NCI-H510A treated with DMSO at 0.1 percent for 48 hours (cell line): ENCODE measurements around the gene CACNA1F.

Source experiments
- DNase-seq: peaks from one replicate; lab custom pipeline; 2025; lab: John Stamatoyannopoulos, UW

CACNA1F gene

DNA sequence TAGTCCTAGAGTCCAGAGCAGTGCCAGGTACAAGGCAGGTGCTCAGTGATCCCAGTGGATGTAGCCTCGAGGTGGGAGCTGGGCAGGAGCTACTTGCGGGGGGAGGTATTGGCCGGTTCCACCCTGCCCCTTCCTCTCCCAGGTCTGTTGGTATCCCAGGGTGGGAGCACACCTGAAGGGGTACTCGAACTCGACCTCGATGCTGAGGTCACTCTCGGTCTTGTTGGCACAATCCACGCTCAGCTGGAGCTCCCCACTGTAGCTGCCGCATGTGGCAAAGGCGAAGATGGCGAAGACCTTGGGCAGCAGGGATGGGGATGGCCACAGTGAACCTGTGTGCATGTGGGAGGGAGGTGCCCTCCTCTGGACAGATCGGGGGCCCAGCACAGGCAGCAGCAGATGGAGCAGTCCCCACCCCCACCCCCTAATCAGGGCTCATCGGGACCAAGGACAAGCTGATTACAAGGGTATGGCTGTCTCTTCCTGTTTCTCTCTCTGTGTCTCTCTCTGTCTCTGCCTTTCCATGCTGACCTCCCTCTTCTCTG, 35.5 kb downstream of the CACNA1F start:
- DNase-seq = no peak

DNA sequence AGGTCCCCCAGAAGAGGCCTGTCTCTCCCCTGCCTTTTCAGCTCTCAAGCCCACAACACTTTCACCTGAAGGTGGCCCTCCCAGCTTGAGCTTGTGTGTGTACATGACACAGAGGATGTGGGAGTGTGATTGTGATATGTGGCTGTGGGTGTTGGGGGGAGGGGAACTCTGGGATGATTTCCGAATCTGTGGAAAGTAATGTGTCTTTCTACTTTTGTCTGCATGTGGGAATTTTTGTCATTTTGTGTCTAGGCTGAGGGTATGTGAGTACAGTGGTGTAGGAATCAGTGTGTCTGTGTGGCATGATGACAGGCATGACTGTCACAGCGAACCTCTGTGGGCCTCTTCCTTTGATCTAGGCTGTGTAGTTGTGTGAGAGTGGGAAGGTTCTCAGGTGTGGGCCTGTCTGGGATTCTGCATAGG, 39.6 kb downstream of the CACNA1F start:
- DNase-seq = no peak

DNA sequence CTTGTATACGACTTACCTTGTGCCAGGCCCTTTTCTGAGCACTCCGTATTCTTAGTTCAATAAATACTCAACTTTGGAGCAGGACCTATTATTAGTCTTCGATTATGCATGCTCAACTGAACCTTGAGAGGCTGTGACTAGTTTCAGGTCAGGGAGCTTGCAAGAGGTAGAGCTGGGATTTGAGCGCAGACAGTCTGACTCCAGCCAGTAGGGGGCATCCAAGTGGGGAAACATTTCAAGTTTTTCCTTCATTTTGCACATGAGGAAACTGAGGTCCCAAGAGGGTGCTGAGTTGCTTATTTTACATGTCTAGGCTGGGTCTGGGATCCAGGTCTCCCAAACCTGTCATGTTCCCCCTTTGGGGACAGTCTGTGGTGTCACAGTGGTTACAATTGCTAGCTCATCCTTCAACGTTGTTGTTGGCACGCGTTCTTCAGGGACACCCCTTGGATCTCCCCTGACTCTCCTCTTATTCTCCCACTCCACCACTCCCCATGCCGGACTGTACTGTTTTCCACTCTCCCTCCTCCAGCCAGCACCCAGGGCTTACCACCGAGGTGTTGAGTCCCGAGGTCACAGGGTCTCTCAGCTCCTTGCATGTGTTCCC, 40.3 kb downstream of the CACNA1F start:
- peak; percentile 15 for DNase-seq

DNA sequence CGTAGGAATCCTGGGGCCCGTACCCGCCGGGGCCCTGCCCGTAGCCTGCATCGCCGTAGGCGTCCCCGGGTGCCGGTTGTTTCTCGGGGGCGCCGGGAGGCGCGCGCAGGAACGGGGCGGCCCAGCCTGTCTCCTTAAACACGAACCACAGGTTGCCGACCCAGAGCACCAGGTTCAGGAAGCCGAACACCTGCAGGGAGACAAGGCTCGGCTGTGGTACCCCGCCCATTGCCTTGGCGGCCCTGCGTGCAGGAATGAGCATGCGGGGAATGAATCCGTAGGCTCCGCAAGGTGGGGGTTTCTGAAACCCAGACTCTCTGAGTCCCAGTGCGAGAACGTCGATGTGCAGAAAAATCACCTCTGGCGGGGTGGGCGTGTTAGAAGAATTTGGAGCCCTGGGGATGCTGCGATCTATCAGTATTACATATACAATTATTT, 41.5 kb downstream of the CACNA1F start:
- no peak for DNase-seq

DNA sequence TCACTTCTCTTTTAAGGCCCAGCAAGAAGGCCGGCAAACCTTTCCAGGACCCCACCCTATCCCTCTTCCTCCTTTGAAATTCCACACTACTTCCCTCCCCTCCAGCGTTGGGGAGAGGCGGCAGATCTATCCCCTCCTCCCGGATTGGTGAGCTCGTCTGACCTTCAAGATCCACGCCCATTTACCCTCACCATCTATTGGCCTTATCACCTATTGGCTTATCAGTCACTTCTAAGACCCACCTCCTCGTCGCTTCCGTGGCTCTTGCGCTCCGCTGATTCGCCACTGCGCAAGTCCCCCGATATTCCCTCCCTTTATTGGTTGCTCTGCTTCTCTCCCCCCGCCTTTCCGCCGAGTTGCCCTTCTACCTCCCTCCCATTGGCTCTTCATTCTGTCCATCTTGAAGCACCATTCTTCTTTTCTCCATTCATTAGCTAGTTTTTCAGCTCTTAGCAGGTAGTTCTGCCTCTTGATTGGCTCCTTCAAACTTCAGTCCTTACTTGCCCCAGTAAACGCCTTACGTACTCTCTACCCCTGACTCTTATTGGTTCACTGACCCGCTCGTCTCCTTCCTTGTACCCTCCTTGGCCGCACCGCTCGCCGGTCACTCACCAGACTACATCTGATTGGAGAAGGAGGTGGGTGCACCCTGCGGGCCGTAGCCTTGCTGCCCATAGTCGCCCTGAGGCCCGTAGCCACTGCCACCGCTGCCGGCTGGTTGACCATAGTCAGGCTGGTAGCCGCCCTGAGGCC, 42.1 kb downstream of the CACNA1F start:
- DNase-seq = peak; percentile 100

DNA sequence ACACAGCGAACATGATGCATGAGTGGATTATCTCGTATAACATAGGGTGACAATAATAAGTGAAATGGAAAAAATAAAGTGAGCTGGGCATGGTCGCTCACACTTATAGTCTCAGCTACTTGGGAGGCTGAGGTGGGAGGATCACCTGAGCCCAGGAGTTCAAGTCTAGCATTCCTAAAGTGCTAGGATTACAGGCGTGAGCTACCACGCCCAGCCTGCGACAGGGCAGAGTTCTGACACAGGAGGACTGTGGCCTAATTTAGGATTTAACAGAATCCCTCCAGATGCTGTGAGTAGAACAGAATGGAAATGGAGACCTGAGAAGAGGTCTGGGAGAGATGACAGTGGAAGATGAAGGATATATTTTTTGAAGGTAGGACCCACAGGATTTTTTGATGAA, 43.5 kb downstream of the CACNA1F start:
- no peak for DNase-seq

DNA sequence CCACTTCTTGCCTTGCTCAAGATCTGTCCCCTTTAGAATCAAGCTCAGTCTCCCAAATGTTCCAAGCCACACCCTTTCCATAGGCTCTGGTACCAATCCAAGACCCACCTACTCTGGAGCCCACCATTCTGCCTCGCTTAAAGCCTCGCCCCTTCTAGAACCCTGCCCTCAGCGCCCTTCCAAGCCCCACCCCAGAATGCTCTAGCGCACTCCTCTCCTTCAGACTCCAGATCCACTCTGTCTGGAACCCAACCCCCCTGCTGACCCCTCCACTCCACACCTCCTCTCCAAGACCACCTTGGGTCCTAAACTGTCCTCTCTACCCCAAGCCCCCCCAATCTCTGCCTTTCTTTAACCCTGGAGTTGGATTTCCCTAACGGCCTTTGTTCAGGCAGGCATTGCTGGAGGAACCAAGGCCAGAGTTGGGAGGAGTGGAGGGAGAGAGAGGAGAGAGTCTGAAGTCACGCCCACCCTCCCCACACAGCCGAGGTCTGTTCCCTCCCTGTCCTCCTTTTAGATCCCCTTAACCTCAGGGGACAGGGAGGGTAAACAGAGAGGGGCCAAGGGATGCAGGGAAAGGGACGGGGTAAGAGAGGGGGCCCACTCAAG, 44.6 kb downstream of the CACNA1F start:
- DNase-seq = no peak

DNA sequence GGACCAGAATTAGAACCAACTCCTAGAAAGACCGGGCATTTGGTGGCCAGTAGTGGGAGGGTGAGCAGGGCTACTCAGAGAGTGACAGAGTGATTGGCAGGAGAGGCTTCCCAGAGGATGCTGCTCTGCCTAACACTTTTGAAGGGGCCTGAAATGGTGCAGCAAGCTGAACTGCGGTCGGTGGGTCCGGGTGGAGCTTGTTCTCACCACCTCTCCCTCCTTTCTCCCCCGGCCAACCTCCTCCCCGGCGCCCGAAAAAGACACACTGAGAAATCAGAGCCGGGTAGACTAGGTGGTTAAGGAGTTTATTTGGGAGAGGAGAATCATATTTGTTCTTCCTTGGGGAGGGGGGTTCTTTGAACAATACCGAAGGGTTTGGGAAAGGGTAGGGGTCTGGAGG, 45.6 kb downstream of the CACNA1F start:
- DNase-seq = no peak

DNA sequence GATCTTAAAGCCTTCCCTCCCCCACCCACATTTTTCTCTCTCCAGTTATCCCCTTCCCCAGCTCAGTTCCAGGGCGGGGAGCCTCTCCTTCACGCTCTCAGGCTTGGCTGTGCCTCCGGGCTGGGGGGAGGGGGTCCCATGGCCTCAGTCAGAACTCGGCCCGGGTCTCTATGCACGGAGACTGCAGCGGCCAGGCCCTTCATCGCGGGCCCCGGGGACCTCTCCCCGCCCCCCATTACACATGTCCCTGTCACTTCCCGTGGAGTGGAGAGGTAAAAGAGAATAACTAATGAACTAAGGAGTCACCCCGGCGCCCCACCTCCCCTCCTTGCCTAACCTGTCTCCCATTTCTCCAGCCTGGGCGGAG, 46.1 kb downstream of the CACNA1F start:
- no peak for DNase-seq

DNA sequence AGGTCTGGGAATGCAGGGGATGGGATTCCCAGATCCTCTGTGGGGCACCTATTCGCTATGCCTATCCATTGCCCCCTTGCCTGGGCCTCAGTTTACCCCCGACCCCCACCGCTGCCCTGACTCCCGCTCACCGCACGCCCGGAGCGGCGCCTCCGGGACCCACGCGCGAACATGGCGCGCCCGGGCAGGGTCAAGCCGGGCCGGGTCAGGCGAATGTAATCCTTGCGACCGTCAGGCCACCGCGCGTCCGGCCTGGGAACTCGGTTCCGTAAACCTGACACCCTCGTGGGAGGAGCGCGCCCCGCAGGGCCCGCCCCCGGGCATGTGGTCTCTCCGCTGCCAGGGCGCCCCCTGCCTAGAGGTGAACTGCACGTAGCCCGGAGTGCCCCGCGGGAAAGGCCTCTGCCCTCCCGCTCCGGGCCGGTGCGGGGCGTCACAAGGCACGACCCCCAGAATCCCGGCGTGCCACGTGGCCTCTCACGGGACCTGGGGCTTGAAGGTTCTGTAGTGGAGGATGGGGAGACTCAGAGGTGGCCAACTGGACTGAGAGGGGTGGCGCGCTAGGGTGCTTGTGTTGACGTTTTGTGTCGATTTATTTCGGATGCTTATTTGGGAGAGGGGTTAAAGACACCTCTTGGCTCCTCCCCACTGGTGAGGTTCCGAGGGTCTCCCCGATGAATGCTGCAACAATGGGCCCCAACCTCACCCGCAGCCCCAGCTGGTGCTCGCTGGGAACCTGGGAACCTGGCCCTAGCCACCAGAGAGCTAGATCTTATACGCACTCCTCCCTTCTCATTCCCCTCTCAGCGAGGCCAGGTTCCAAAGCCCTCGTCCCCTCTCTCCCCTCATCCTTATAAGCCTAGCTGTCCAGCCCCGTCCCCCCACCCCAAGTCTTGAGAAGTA, 46.8 kb downstream of the CACNA1F start, which contains the start of gene PRICKLE3:
Gene PRICKLE3 (minus strand): TSS at position 249 of the 903 bp plus-strand sequence. CDS start 76 bp downstream, at position 173.
- DNase-seq = peak; percentile 71

DNA sequence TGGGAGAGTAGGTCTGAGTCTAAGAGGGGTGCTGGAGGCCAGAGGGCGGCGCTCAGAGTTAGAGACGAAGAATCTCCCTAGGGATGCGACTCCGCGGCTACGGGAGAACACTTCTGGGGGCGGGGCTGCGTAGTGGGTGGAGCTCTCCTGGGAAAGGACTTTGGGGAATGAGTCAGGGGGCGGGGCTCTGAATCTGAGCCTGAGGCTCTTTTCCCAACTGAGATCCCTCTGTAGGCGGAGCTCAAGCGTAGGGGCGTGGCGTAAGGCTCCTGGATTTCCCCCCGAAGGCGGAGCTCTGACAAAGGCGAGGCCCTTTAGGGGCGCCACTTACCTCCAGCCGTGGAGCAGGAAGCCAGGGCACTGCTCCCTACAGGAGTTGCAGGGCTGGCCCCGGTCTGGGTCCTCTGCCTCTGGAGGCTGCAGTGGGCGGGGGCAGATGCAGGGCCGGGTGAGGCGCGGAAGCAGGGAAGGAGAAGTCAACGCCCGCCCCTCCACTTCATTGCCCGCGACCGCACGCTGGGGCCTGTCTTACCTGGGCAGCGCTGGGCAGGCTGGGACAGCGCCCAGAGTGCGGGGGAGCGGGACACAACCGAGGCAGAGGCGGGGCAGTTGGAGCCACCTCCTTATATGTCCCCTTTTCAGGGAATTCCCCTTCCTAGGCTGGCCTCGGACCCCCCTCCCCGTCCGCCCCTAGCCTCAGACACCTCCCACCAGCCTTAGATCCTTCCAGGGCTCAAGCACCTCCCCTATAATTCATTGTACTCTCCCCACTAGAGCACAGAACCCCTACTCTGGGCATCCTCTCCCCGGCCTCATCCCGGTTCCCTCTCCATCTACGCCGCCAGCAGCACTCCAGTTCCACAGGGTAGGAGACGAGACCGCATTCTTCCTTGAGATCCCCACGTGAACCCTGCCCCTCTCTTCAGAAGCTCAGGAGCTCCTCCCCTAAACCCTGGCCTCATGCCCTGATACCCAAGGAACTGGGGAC, 48.6 kb downstream of the CACNA1F start:
- no peak for DNase-seq

DNA sequence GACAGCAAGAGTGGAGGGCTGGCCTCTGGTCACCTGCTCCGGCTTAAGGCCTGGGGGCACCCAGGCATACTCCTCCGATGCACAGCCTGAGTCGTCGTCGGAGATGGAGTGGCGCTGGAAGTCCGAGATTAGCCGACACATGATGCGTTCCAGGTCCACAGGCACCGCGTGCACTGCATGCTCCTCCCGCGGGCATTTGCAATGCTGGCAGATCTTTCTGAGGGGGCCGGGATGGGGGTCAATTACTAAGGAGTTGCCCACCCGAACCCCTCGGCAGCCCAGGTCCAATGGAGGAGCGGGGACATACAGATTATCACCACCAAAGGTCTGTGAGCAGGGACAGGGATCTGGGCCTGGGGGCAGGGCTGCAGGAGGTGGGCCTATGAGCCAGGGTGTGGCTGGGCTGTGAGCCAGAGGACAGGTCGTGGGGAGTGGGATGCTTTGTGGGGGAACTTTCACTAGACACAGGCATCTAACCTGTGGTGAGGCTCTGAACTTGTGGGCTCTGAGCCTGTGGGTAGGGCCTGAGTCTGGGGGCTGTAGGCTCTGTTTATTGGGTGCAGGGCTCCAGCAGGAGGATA, 49.3 kb downstream of the CACNA1F start:
- DNase-seq = no peak

DNA sequence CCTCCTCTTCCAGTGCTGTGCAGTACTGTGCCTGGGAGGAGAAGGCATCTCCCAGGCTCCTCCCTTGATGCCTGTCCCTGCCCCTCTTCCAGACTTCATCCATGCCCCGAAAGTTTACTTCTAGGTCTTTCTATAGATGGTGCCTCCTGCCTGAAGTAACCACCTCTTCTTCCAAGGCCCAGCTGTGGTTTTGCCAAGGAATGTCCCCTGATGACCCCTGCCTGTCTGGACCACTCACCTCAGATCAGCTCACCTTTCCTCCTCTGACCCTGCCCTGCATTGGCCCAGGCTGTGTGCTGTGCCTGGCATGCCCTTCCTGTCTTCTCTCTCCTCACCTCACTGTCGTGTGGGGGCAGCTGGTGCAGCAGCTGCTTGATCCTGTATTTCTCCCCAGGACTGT, 53.8 kb downstream of the CACNA1F start:
- no peak for DNase-seq

DNA sequence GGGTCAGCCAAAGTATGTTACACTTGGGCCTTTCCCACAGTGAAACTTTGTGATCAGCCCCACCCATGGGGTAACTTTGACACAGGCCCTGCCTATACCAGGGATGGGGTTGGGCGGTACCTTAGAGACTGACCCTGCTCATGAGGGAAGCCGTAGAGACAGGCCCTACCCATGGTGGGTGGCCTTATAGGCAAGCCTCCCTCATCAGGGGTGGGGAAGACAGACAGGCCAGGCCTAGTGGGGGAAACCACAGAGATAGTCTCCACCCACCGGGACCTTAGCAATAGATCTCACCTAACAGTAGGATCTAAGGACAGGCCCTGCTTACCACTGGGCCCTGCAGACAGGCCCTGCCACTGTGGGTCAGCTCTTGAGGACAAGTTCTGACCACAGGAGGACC, 54.6 kb downstream of the CACNA1F start:
- no peak for DNase-seq

DNA sequence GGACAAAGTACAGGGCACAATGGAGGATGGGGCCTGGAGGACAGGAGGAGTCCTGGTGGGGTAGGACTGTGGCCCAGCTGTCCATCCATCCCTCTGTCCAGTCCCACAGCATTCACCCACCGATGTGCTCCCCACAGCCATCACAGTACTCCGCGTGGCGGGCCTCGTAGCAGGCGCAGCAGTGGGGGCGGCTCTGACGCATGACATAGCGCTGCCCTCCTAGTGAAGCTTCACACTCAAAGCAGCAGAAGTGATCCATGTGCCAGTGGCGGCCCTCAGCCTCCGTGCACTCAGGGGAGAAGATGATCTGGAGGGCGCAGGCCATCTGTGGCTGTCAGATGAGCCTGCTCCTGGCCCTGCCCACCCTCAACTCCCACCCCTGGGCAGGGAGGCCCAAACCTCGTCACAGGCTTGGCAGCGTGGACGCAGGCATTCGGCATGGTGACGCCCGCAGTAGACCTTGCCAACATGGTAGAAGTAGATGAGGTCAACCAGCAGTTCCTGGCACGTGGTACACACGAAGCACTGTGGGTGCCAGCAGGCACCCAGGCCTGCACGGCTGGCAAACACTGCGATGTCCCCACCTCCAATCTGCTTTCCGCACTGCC, 55.2 kb downstream of the CACNA1F start:
- no peak for DNase-seq

DNA sequence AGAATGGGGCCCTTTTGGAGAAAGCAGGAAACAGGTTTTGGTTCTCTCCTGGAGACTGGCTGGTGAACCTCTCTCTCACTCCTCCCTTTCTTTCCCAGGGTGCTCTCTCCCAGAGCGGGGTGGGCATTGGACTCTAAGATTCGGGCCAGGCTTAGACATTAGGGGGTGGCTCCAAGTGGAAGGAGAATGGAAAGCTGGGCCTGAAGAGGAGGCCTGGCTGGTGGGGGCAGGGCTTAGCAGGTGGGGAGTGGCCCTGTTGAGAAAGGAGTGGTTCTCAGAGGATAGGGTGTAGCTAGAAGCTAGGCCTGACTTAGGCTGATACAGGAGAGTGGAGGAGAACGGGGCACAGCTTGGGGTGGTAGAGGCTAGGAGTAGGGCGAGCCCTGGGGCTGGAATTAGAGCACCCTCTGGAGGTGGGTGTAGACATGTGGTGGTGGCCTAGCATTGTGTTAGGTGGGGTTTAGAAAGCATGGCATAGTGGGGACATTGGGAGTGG, 55.8 kb downstream of the CACNA1F start:
- no peak for DNase-seq

DNA sequence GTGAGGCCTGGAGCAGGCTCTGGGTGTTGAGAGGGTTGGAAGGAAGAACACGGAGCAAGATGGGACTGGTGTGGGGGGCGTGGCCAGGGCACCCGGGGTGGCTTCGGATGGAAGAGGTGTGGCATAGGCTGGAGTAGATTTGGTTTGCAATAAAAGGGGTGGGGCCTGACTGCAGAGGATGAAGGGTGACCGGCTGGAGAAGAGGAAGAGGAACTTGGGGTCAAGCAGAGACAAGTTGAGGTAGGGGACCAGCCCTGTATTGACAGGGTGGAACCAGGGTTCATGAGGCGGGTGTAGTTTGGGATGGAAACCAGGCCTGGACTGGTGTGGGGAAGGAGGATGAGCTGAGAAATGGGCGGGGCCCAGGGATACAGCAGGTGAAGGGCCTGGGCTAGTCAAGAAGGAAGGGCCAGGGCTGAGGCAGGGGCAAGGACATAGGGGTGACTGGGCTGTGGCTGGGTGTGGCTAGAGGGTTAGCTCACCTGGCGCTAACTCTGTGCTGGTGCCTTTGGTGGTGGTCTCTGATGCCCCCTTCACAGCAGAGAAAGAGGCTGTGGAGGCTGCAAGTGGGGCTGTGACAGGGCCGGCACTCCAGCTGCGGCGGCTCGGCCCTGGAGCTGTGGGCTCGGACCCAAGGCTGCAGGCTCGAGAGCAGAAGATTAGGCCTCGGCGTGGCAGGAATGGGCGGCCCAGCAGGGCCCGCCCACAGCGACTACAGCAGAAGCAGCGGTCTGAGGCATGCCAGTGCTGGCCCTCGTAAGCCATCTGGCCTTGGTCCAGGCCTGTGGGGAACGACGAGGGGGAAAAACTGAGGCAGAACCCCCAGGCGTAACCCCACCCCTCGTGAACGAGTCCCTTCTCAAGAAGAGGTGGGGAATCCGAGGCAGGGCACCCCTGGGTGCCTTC, 56.5 kb downstream of the CACNA1F start:
- peak; percentile 26 for DNase-seq

DNA sequence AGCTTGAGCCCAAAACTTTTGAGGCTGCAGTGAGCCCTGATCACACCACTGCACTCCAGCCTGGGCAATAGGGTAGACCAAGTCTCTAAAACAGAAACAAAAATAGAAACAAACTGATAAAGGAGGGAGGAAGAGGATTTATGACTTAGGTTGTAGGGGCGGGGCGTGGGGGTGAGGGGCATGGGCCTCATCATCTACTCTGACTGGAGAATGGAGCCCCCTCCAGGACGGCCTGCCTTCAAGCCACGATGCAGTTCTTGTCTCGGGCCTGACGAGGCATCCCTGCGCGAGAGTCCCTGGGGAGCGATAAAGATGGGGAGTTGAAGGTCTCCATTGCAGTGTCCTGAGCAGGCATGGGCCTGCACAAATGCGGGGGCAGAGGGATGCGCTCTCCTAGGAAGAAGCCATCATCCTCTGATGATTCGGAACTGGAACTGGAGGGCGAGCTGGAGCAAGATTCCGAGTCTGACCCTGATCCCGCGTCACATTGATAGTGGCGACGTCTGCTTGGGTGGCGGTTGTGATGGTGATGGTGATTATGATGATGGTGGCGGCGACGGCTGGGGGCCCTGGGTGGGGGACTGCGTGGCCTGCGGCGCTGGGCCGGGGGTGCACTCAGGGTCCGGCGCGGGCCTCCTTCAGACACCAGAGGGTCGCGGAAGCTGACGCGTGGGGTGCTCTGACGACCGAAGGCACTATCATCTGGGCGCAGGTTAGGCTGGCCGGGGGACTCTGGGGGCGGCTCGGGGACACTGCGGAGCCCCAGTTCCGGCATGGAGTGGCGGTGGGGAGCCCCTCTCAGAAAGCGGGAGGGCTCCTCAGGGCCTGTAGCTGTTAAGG, 57.5 kb downstream of the CACNA1F start:
- DNase-seq = no peak
